Measurements from ENCODE around the gene RHEBL1. TPM values are rescaled to one million over a fixed set of nuclear protein-coding genes. Genes with fewer than 3 reads are reported as not detected.

RHEBL1 gene
- polyA plus RNA-seq, 4 donors = 0.61 to 1.4 (median 1.2) TPM; not detected in 1

DNA sequence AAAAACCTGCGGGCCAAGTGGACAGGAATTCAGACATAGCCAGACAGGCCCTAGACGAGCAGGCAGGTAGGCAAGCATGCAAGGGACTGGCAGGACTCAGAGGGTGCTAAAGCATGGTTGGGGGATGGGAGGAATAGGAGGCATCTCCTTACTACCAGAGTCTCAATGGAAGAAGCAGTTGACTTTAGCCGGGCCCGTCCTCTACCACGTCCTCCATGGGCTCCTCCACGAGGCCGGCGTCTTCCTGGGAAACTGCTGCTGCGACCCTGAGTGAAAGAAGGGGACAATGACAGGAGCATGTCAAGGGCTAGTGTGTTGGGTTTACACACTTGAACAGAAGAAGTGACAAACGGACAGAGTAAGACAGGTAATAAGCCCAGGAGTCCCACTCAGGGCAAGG, 20.8 kb downstream of the RHEBL1 start:
- DNase-seq = no peak
- WGBS, 3 donors = 93 to 94% (median 94%) methylated on average over 10 of the region's 10 CpGs
- Histone ChIP-seq H3K4me3 (ENCODE audit: low read depth in 1 of 3, low read length in 3 of 3) (no peak overlapping the region), H3K9me3 (ENCODE audit: control insufficient read depth in 2 of 2, insufficient read depth in 1 of 2, low read depth in 1 of 2, low read length in 1 of 2) (no peaks in the 10 kb centered on the region), H3K27me3 (ENCODE audit: control insufficient read depth in 3 of 3, insufficient read depth in 3 of 3, low read length in 3 of 3) (no peaks in the 10 kb centered on the region), H3K36me3 (ENCODE audit: control insufficient read depth in 3 of 3, insufficient read depth in 2 of 3, low read depth in 1 of 3, low read length in 3 of 3) (peaks cover 38 to 93% (median 63%) of the 10 kb centered on the region in 3 donors), H3K27ac (ENCODE audit: low read depth in 1 of 3, low read length in 2 of 3) (no peak overlapping the region), H3K4me1 (ENCODE audit: control insufficient read depth in 3 of 3, insufficient read depth in 2 of 3, low read depth in 1 of 3, low read length in 2 of 3) (no peaks in the 10 kb centered on the region)
- FAIRE-seq = no peak

DNA sequence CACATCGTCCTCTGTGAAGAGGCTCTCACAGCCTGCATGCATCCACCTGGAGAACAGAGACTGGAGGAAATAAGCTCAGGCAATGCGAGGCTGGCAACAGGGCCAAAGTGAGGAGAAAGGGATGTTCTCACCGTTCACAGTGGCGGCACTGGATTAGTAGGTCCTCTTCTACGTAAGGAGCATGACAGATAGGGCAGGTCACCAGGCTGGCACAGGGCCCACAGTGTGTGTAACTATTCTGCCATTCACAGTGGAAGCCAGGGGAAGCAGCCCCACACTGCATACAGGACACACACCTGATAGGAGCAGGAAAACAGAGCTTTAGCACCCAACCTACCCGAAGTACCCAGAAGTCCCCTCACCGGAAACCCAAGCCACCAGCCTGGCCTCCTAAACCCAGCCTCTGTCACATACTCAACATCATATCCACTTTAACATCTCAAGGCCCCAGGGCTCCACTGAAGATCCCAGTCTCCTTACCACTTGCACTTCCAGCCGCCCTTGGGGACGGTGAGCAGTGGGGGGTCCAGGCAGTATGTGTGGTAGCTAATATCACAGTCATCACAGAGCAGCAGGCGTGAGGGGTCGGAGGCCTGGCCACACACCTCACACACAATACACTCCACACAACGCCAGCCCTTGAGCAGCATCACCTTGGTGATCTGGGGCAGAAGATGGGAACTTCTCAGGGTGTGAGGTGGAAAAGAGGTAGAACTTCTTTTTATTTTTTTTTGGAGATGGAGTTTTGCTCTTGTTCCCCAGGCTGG, 23.5 kb downstream of the RHEBL1 start:
- Histone ChIP-seq H3K9me3 (ENCODE audit: control insufficient read depth in 2 of 2, insufficient read depth in 1 of 2, low read depth in 1 of 2, low read length in 1 of 2) (no peaks in the 10 kb centered on the region), H3K4me1 (ENCODE audit: control insufficient read depth in 3 of 3, insufficient read depth in 2 of 3, low read depth in 1 of 3, low read length in 2 of 3) (no peaks in the 10 kb centered on the region), H3K36me3 (ENCODE audit: control insufficient read depth in 3 of 3, insufficient read depth in 2 of 3, low read depth in 1 of 3, low read length in 3 of 3) (peaks cover 38 to 94% (median 61%) of the 10 kb centered on the region in 3 donors), H3K4me3 (ENCODE audit: low read depth in 1 of 3, low read length in 3 of 3) (no peak overlapping the region), H3K27ac (ENCODE audit: low read depth in 1 of 3, low read length in 2 of 3) (no peak overlapping the region), H3K27me3 (ENCODE audit: control insufficient read depth in 3 of 3, insufficient read depth in 3 of 3, low read length in 3 of 3) (no peaks in the 10 kb centered on the region)
- FAIRE-seq (no peak), DNase-seq (no peak)
- WGBS, 3 donors = 95 to 96% (median 95%) methylated on average over 12 of the region's 12 CpGs

DNA sequence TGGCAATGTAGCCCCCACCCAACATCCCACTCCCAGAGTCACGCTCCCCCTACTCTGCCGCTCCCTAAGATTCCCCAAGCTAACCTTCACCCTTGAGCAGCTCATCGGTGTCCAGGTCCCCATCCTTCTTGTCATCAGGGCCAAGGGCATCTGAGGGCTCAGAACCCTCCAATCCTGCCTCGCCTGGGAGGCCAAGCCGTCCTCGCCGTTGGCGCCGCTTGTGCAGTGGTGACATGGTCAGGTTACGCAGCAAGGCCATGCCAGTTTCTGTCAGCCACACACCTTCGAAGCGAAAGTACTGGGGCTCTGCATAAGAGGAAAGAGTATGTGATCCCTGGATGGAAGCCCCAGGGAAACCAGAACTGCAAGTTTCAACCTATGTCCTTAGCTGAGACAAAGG, 25.1 kb downstream of the RHEBL1 start:
- no peak overlapping the region for H3K4me3 ChIP-seq (ENCODE audit: low read depth in 1 of 3, low read length in 3 of 3)
- H3K36me3 ChIP-seq (ENCODE audit: control insufficient read depth in 3 of 3, insufficient read depth in 2 of 3, low read depth in 1 of 3, low read length in 3 of 3) = peaks cover 39 to 94% (median 60%) of the 10 kb centered on the region in 3 donors
- WGBS, 3 donors = 95 to 97% (median 95%) methylated on average over 12 of the region's 12 CpGs
- no peaks in the 10 kb centered on the region for H3K27me3 ChIP-seq (ENCODE audit: control insufficient read depth in 3 of 3, insufficient read depth in 3 of 3, low read length in 3 of 3)
- no peaks in the 10 kb centered on the region for H3K4me1 ChIP-seq (ENCODE audit: control insufficient read depth in 3 of 3, insufficient read depth in 2 of 3, low read depth in 1 of 3, low read length in 2 of 3)
- FAIRE-seq (no peak), DNase-seq (no peak)
- no peaks in the 10 kb centered on the region for H3K9me3 ChIP-seq (ENCODE audit: control insufficient read depth in 2 of 2, insufficient read depth in 1 of 2, low read depth in 1 of 2, low read length in 1 of 2)
- no peak overlapping the region for H3K27ac ChIP-seq (ENCODE audit: low read depth in 1 of 3, low read length in 2 of 3)

DNA sequence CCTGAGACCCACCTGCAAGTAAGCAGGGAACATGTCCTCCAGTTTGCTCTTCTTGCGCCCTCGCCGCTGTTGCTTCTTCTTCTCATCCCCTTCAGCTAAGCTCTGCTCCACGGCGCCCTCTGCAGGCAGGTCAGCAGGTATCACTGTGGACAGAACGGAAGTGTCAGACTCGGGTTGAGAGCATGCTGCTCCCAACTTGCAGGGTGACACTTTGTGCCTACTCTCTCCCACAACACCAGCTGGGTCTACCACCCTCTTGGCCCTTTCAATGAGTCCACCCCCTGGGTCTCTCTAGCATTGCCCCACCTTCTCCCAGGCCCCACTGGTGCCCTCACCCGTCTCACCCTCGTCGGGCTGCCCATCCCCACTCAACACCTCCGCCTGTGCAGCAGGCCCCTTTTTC, 25.9 kb downstream of the RHEBL1 start:
- Histone ChIP-seq H3K9me3 (ENCODE audit: control insufficient read depth in 2 of 2, insufficient read depth in 1 of 2, low read depth in 1 of 2, low read length in 1 of 2) (no peaks in the 10 kb centered on the region), H3K4me3 (ENCODE audit: low read depth in 1 of 3, low read length in 3 of 3) (no peak overlapping the region), H3K36me3 (ENCODE audit: control insufficient read depth in 3 of 3, insufficient read depth in 2 of 3, low read depth in 1 of 3, low read length in 3 of 3) (peaks cover 40 to 94% (median 63%) of the 10 kb centered on the region in 3 donors), H3K27me3 (ENCODE audit: control insufficient read depth in 3 of 3, insufficient read depth in 3 of 3, low read length in 3 of 3) (no peaks in the 10 kb centered on the region), H3K27ac (ENCODE audit: low read depth in 1 of 3, low read length in 2 of 3) (no peak overlapping the region), H3K4me1 (ENCODE audit: control insufficient read depth in 3 of 3, insufficient read depth in 2 of 3, low read depth in 1 of 3, low read length in 2 of 3) (no peaks in the 10 kb centered on the region)
- WGBS, 3 donors = 58 to 60% (median 60%) methylated on average over 11 of the region's 11 CpGs
- FAIRE-seq (no peak), DNase-seq (peak; percentile 58 to 66)

DNA sequence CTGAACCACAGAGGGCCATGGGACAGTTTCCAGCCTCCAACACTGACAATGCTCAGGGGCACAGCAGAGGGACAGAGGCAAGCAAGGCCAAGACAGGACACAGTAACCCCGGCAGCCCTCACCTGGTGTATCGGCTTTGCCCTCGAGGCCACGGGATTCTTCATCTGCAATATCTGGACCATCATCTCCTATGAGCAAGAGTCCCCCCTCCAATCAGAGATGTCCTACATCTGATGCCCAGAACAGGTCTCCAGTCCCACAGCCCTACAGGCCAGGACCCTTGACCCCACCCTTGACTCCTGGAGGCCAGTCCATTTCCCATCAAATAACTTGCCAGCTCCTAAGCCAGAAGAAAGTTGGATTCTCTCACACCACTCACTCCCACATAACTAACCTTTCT, 26.5 kb downstream of the RHEBL1 start:
- Histone ChIP-seq H3K4me1 (ENCODE audit: control insufficient read depth in 3 of 3, insufficient read depth in 2 of 3, low read depth in 1 of 3, low read length in 2 of 3) (no peaks in the 10 kb centered on the region), H3K27ac (ENCODE audit: low read depth in 1 of 3, low read length in 2 of 3) (no peak overlapping the region), H3K36me3 (ENCODE audit: control insufficient read depth in 3 of 3, insufficient read depth in 2 of 3, low read depth in 1 of 3, low read length in 3 of 3) (peaks cover 41 to 98% (median 63%) of the 10 kb centered on the region in 3 donors), H3K9me3 (ENCODE audit: control insufficient read depth in 2 of 2, insufficient read depth in 1 of 2, low read depth in 1 of 2, low read length in 1 of 2) (no peaks in the 10 kb centered on the region), H3K27me3 (ENCODE audit: control insufficient read depth in 3 of 3, insufficient read depth in 3 of 3, low read length in 3 of 3) (no peaks in the 10 kb centered on the region), H3K4me3 (ENCODE audit: low read depth in 1 of 3, low read length in 3 of 3) (no peak overlapping the region)
- no peak for DNase-seq
- WGBS, 3 donors = 92 to 95% (median 94%) methylated on average over 4 of the region's 4 CpGs
- FAIRE-seq = no peak

DNA sequence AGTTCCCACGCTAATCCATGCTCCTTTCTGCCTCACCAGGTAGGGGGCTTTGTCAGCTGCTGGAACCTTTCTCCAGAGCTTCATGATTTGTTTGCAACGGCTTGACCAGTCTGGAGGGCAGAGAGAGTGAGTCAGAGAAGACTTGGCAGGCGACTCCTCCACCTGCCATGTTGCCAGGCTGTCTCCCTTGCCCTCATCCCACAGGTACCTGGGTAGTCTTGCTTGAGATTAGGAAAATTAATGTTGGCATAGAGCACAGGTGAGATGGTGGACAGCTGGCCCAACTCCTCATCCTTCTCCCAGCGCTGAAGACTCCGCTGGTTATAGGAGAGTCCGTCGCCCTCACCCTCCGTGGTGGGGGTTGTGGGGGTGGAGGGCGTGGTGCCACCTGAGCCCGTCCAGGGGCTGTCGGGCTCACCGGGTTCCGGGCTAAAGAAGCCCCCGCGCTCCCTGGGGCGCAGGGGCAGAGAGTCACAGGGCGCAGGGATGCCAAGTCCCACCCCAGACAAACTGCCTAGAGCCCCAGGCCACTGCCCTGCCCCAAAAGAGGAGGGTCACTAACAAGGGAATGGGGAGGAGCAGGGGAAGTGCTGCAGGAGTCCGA, 27.8 kb downstream of the RHEBL1 start:
- Histone ChIP-seq H3K36me3 (ENCODE audit: control insufficient read depth in 3 of 3, insufficient read depth in 2 of 3, low read depth in 1 of 3, low read length in 3 of 3) (peaks cover 46 to 99% (median 68%) of the 10 kb centered on the region in 3 donors), H3K4me3 (ENCODE audit: low read depth in 1 of 3, low read length in 3 of 3) (no peak overlapping the region), H3K4me1 (ENCODE audit: control insufficient read depth in 3 of 3, insufficient read depth in 2 of 3, low read depth in 1 of 3, low read length in 2 of 3) (no peaks in the 10 kb centered on the region), H3K27me3 (ENCODE audit: control insufficient read depth in 3 of 3, insufficient read depth in 3 of 3, low read length in 3 of 3) (no peaks in the 10 kb centered on the region), H3K27ac (ENCODE audit: low read depth in 1 of 3, low read length in 2 of 3) (no peak overlapping the region), H3K9me3 (ENCODE audit: control insufficient read depth in 2 of 2, insufficient read depth in 1 of 2, low read depth in 1 of 2, low read length in 1 of 2) (no peaks in the 10 kb centered on the region)
- DNase-seq (no peak), FAIRE-seq (no peak)
- 87 to 92% (median 90%) methylated on average over 17 to 18 of the region's 18 CpGs for WGBS, 3 donors

DNA sequence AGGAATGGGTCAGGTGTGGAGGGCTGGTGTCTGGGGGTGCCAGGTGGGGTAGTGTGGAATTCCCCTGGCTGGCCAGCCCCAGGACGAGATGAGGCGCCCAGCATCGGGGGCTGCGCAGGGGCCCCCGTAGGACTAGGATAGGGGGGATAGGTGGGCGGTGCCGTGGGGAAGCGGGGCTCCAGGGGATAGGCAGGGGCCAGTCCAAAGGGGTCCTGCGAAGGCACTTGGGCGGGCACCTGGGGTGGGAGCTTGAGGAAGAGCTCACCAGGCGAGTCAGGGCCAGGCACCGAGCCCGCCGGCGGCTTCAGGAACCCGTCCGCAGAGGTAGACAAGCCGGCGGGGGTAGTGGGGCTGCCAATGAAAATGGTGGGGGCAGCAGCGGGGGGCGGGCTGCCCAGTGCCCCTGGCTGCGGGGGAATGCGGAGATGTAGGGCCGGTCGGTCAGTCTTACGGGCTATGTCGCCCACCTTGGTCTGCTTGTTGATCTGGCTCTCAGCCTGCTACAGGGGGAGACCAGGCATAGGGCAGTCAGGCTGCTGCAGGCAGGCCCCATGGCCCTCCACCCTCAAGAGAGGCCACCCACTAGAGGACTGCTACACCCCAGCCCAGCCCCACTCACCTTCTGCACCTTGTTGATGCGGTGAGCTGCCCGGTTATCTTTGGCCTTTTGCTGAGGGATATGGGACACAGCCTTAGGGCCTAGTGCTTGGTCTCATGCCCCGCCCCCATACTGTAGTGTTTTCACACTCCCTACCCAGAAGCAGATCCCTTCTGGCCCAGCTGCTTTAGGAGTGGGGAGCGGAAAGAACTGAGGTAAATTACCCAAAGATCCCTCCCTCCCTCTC, 28.5 kb downstream of the RHEBL1 start:
- Histone ChIP-seq H3K4me3 (ENCODE audit: low read depth in 1 of 3, low read length in 3 of 3) (no peak overlapping the region), H3K27me3 (ENCODE audit: control insufficient read depth in 3 of 3, insufficient read depth in 3 of 3, low read length in 3 of 3) (no peaks in the 10 kb centered on the region), H3K9me3 (ENCODE audit: control insufficient read depth in 2 of 2, insufficient read depth in 1 of 2, low read depth in 1 of 2, low read length in 1 of 2) (no peaks in the 10 kb centered on the region), H3K36me3 (ENCODE audit: control insufficient read depth in 3 of 3, insufficient read depth in 2 of 3, low read depth in 1 of 3, low read length in 3 of 3) (peaks cover 46 to 97% (median 72%) of the 10 kb centered on the region in 3 donors), H3K4me1 (ENCODE audit: control insufficient read depth in 3 of 3, insufficient read depth in 2 of 3, low read depth in 1 of 3, low read length in 2 of 3) (no peaks in the 10 kb centered on the region), H3K27ac (ENCODE audit: low read depth in 1 of 3, low read length in 2 of 3) (no peak overlapping the region)
- WGBS, 3 donors = 94 to 97% (median 96%) methylated on average over 24 to 31 of the region's 31 CpGs
- DNase-seq = no peak
- FAIRE-seq = no peak

DNA sequence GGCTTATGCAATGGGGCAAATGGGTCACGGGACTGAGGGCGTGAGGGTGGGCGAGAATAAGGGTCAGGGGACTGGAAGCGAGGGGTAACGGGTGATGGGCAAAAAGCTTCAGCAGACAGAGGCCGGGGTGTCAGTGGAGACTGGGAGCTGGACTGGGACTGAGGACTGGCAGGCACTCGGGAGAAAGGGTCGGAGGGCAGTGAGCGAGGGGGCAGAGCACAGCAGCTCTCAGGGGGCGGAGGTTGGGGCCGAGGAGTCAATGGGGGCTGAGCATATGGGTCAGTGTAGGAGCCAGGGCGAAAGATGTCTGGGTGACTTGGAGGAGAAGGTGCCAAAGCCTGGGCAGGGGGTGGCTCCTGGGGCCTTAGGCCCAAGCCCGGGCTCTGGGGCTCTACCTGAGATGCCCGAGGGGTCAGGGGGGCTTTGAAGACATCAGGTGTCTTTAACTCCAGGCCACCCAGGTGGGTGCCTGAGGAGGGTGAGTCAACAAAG, 29.4 kb downstream of the RHEBL1 start:
- H3K9me3 ChIP-seq (ENCODE audit: control insufficient read depth in 2 of 2, insufficient read depth in 1 of 2, low read depth in 1 of 2, low read length in 1 of 2) = no peaks in the 10 kb centered on the region
- H3K27me3 ChIP-seq (ENCODE audit: control insufficient read depth in 3 of 3, insufficient read depth in 3 of 3, low read length in 3 of 3) = no peaks in the 10 kb centered on the region
- DNase-seq (no peak), FAIRE-seq (no peak)
- WGBS, 3 donors = 93 to 95% (median 94%) methylated on average over 14 of the region's 14 CpGs
- H3K4me3 ChIP-seq (ENCODE audit: low read depth in 1 of 3, low read length in 3 of 3) = no peak overlapping the region
- peaks cover 46 to 92% (median 69%) of the 10 kb centered on the region in 3 donors for H3K36me3 ChIP-seq (ENCODE audit: control insufficient read depth in 3 of 3, insufficient read depth in 2 of 3, low read depth in 1 of 3, low read length in 3 of 3)
- no peak overlapping the region for H3K27ac ChIP-seq (ENCODE audit: low read depth in 1 of 3, low read length in 2 of 3)
- no peaks in the 10 kb centered on the region for H3K4me1 ChIP-seq (ENCODE audit: control insufficient read depth in 3 of 3, insufficient read depth in 2 of 3, low read depth in 1 of 3, low read length in 2 of 3)
